CD14-positive monocyte (primary cell): ENCODE data around the gene ELF1. TPM values are rescaled to one million over a fixed set of nuclear protein-coding genes. Genes with fewer than 3 reads are reported as not detected.
A peak's percentile ranks its signal among the peaks of the same experiment; 100 is the strongest.

Experiments used
- DNase-seq, 3 donors: peaks; one replicate each; pipeline ENCODE4 v3.0.0-alpha.2; 2011 to 2022
- H2AFZ ChIP-seq: 2 replicates; pipeline ENCODE4 v1.6.0; 2012; ENCODE audit warnings: mild to moderate bottlenecking, low read depth, low read length, inconsistent platforms; ENCODE audit not compliant: insufficient read depth, poor library complexity, severe bottlenecking
- H3K27ac ChIP-seq, 2 donors: 1 replicate in 1 of 2; 2 replicates in 1 of 2; pipeline ENCODE4 v1.5.1; 2012 to 2013; ENCODE audit warnings: low read length in 2 of 2, control low read depth in 1 of 2, inconsistent platforms in 1 of 2, low read depth in 1 of 2, mild to moderate bottlenecking in 1 of 2
- H3K27me3 ChIP-seq, 2 donors: one replicate each; pipeline versions ENCODE4 v1.6.0 to v1.6.1; 2011 to 2013; ENCODE audit warnings: low read length in 2 of 2; ENCODE audit not compliant: control insufficient read depth in 2 of 2, insufficient read depth in 2 of 2
- H3K36me3 ChIP-seq, 2 donors: replicated peaks in 1 of 2; 1 replicate in 1 of 2; 2 replicates in 1 of 2; pipeline versions ENCODE4 v1.5.1 to v1.6.1; 2012 to 2013; ENCODE audit warnings: low read length in 2 of 2, control low read depth in 1 of 2, inconsistent platforms in 1 of 2, mild to moderate bottlenecking in 1 of 2; ENCODE audit not compliant: insufficient read depth in 2 of 2, control insufficient read depth in 1 of 2
- H3K4me1 ChIP-seq, 2 donors: 1 replicate in 1 of 2; 2 replicates in 1 of 2; pipeline versions ENCODE4 v1.5.1 to v1.6.1; 2012 to 2013; ENCODE audit warnings: low read length in 2 of 2, control low read depth in 1 of 2, inconsistent platforms in 1 of 2, mild to moderate bottlenecking in 1 of 2, moderate library complexity in 1 of 2; ENCODE audit not compliant: insufficient read depth in 2 of 2, control insufficient read depth in 1 of 2
- H3K4me2 ChIP-seq: replicated peaks from 2 replicates; pipeline ENCODE3; 2012; ENCODE audit warnings: low read length, moderate library complexity, mild to moderate bottlenecking; ENCODE audit not compliant: poor library complexity, severe bottlenecking; ENCODE audit errors: extremely low read depth
- H3K4me3 ChIP-seq, 3 experiments: fragments of 200-600 bp in 1 of 3; sonication (generic) in 1 of 3; replicated peaks in 1 of 3; 1 replicate in 2 of 3; 2 replicates in 1 of 3; pipeline ENCODE4 v1.5.1; 2011 to 2013; ENCODE audit warnings: low read length in 3 of 3, mild to moderate bottlenecking in 3 of 3, control low read depth in 2 of 3, low read depth in 2 of 3, inconsistent platforms in 1 of 3, moderate library complexity in 1 of 3
- H3K79me2 ChIP-seq: 2 replicates; pipeline ENCODE4 v1.6.0; 2012; ENCODE audit warnings: mild to moderate bottlenecking, control low read depth, inconsistent platforms, low read length, moderate library complexity; ENCODE audit not compliant: insufficient read depth
- H3K9ac ChIP-seq: 2 replicates; pipeline ENCODE4 v1.6.0; 2017; ENCODE audit warnings: low read length, mild to moderate bottlenecking; ENCODE audit not compliant: insufficient read depth, poor library complexity, severe bottlenecking
- H3K9me3 ChIP-seq, 2 donors: replicated peaks in 1 of 2; 1 replicate in 1 of 2; 2 replicates in 1 of 2; pipeline versions ENCODE4 v1.5.1 to v1.6.1; 2012 to 2013; ENCODE audit warnings: low read length in 2 of 2, control low read depth in 1 of 2; ENCODE audit not compliant: control insufficient read depth in 1 of 2, insufficient read depth in 1 of 2
- H4K20me1 ChIP-seq: 2 replicates; pipeline ENCODE4 v1.6.0; 2012; ENCODE audit warnings: mild to moderate bottlenecking, low read length, control low read depth, moderate library complexity; ENCODE audit not compliant: insufficient read depth
- H3K27ac Mint-ChIP-seq, 7 donors: one replicate each; pipeline ENCODE4 v1.8.0; 2020; ENCODE audit warnings: mild to moderate bottlenecking in 7 of 7, mixed read lengths in 7 of 7, moderate library complexity in 6 of 7, inconsistent platforms in 2 of 7
- H3K27me3 Mint-ChIP-seq, 3 donors: one replicate each; pipeline ENCODE4 v1.8.0; 2021 to 2022; ENCODE audit warnings: low read depth in 3 of 3, mild to moderate bottlenecking in 3 of 3, mixed read lengths in 3 of 3, moderate library complexity in 3 of 3, inconsistent platforms in 1 of 3
- H3K36me3 Mint-ChIP-seq, 2 donors: one replicate each; pipeline ENCODE4 v1.8.0; 2020; ENCODE audit warnings: mixed read lengths in 2 of 2, inconsistent platforms in 1 of 2, mild to moderate bottlenecking in 1 of 2
- H3K4me1 Mint-ChIP-seq: one replicate; pipeline ENCODE4 v1.8.0; 2020; ENCODE audit warnings: mild to moderate bottlenecking, mixed read lengths
- H3K4me3 Mint-ChIP-seq, 2 donors: one replicate each; pipeline ENCODE4 v1.8.0; 2020; ENCODE audit warnings: mild to moderate bottlenecking in 2 of 2, mixed read lengths in 2 of 2, moderate library complexity in 1 of 2
- H3K9me3 Mint-ChIP-seq, 7 donors: one replicate each; pipeline ENCODE4 v1.8.0; 2020 to 2022; ENCODE audit warnings: mixed read lengths in 7 of 7, mild to moderate bottlenecking in 6 of 7, moderate library complexity in 6 of 7, inconsistent platforms in 2 of 7
- WGBS: methylation state at CpG from one replicate; pipeline ENCODE4 v1.1.5; 2013; ENCODE audit warnings: missing lambda C conversion rate; ENCODE audit not compliant: insufficient coverage; 5-methylcytosine and 5-hydroxymethylcytosine counted together
- intact Hi-C, 2 donors: fragments of 100-400 bp; cut with micrococcal nuclease; formaldehyde crosslinking; loops; one replicate each; pipeline versions ENCODE4 v1.15.0 to v1.15.1; 2023
- polyA plus RNA-seq, 3 donors: library from polyadenylated mRNA; depleted of rRNA in 1 of 3; unstranded in 2 of 3; stranded (reverse) in 1 of 3; fragments of 300-500 nt in 2 of 3; fragments of >200 nt in 1 of 3; fragmentation: Illumina TruSeq in 2 of 3; gene quantifications; 1 replicate in 2 of 3; 2 replicates in 1 of 3; pipeline ENCODE4 v1.2.3, GENCODE V29; 2012 to 2021
- TF ChIP-seq, protein P1 (sequence below): fragments of 200-600 bp; IDR thresholded peaks from one replicate; pipeline ENCODE4 v1.8.0; 2022; ENCODE audit warnings: antibody characterized with exemption, mild to moderate bottlenecking

ELF1 gene
- polyA plus RNA-seq, 3 donors = 63.1 to 83.3 (median 83.3) TPM

GRCh38 chr13:40933508-40934204, 85.5 kb downstream of the ELF1 start:
- Histone ChIP-seq H3K9ac (no peak overlapping the region), H3K4me3 (no peak overlapping the region), H3K4me2 (no peak overlapping the region), H3K9me3 (no peaks in the 10 kb centered on the region), H3K27me3 (no peaks in the 10 kb centered on the region), H4K20me1 (peaks cover 98% of the 10 kb centered on the region), H2AFZ (no peak overlapping the region), H3K36me3 (peaks cover 87 to 94% of the 10 kb centered on the region in 2 donors), H3K79me2 (peaks cover 79% of the 10 kb centered on the region), H3K27ac (peak overlapping the region in 1 of 2 donors; percentile 56), H3K4me1 (peaks cover 0 to 5% of the 10 kb centered on the region in 2 donors)
- Mint-ChIP-seq H3K4me3 (no peak overlapping the region), H3K27ac (peak overlapping the region in 6 of 7 donors; percentile 23 to 86 (median 54)), H3K36me3 (peaks cover 59 to 85% of the 10 kb centered on the region in 2 donors), H3K4me1 (peaks cover 9% of the 10 kb centered on the region), H3K27me3 (no peaks in the 10 kb centered on the region), H3K9me3 (no peaks in the 10 kb centered on the region)
- DNase-seq = peak in 1 of 3 donors; percentile 12
- TF ChIP-seq, protein P1, sequence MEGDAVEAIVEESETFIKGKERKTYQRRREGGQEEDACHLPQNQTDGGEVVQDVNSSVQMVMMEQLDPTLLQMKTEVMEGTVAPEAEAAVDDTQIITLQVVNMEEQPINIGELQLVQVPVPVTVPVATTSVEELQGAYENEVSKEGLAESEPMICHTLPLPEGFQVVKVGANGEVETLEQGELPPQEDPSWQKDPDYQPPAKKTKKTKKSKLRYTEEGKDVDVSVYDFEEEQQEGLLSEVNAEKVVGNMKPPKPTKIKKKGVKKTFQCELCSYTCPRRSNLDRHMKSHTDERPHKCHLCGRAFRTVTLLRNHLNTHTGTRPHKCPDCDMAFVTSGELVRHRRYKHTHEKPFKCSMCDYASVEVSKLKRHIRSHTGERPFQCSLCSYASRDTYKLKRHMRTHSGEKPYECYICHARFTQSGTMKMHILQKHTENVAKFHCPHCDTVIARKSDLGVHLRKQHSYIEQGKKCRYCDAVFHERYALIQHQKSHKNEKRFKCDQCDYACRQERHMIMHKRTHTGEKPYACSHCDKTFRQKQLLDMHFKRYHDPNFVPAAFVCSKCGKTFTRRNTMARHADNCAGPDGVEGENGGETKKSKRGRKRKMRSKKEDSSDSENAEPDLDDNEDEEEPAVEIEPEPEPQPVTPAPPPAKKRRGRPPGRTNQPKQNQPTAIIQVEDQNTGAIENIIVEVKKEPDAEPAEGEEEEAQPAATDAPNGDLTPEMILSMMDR = no peak
- intact Hi-C loops = no loop called here
- whole genome bisulfite sequencing = 87% methylated on average over 3 of the region's 4 CpGs

DNA sequence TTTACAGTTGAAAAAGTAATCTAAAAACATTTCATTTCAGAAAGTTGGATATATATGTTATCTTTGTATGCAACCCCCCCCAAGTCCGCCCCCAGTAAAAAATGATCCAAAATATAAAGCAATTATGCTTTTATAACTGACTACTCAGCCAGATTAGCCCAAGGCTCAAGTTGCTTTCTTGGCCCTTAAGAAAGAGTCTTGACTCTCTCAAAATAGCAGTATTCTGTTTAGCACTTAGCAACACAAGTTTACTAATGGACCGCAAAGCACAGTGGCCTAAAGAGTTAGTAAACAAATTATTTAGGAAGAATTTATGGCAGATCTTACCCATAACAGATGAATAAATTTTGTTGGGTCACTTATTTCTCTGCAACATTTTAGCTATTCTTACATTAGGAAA, 86.9 kb downstream of the ELF1 start:
- H3K36me3 Mint-ChIP-seq = peaks cover 53 to 85% of the 10 kb centered on the region in 2 donors
- Histone ChIP-seq H3K4me3 (no peak overlapping the region), H3K9ac (no peak overlapping the region), H2AFZ (no peak overlapping the region), H3K27ac (peak overlapping the region in 1 of 2 donors; percentile 32), H3K79me2 (peaks cover 65% of the 10 kb centered on the region), H4K20me1 (peaks cover 98% of the 10 kb centered on the region), H3K36me3 (peaks cover 73 to 89% of the 10 kb centered on the region in 2 donors), H3K4me1 (peaks cover 0 to 5% of the 10 kb centered on the region in 2 donors), H3K9me3 (no peaks in the 10 kb centered on the region), H3K27me3 (no peaks in the 10 kb centered on the region), H3K4me2 (no peak overlapping the region)
- H3K4me3 Mint-ChIP-seq = no peak overlapping the region
- no peak overlapping the region for H3K27ac Mint-ChIP-seq
- DNase-seq = no peak
- intact Hi-C loops = no loop called here
- H3K4me1 Mint-ChIP-seq = peaks cover 9% of the 10 kb centered on the region
- H3K27me3 Mint-ChIP-seq = peaks cover 0 to 2% (median 0%) of the 10 kb centered on the region in 3 donors
- TF ChIP-seq, protein P1 = no peak
- H3K9me3 Mint-ChIP-seq = peaks cover 0 to 2% (median 0%) of the 10 kb centered on the region in 7 donors
- no CpG with 5 or more reads among the region's 2 CpGs for WGBS
